GM12878 (cell line): ENCODE data around the gene PLXNC1. TPM values are rescaled to one million over a fixed set of nuclear protein-coding genes. Genes with fewer than 3 reads are reported as not detected.
A peak's percentile ranks its signal among the peaks of the same experiment; 100 is the strongest.

Experiments used
- ATF7 ChIP-seq: fragments of 450-650 bp; IDR thresholded peaks from 2 replicates; pipeline ENCODE4 v1.6.1; 2016; ENCODE audit warnings: low read depth, mild to moderate bottlenecking
- DPF2 ChIP-seq: fragments of 450-650 bp; IDR thresholded peaks from 2 replicates; pipeline ENCODE4 v1.6.1; 2017; ENCODE audit warnings: mild to moderate bottlenecking
- FOXK2 ChIP-seq: fragments of 450-650 bp; IDR thresholded peaks from 2 replicates; pipeline ENCODE4 v1.6.1; 2017; ENCODE audit warnings: mild to moderate bottlenecking, moderate library complexity
- FOXM1 ChIP-seq: IDR thresholded peaks from 2 replicates; pipeline ENCODE4 v1.6.1; 2012; ENCODE audit warnings: low read depth, mild to moderate bottlenecking, inconsistent platforms, low read length, moderate library complexity
- GABPA ChIP-seq: IDR thresholded peaks from 2 replicates; pipeline ENCODE4 v1.6.1; 2014; ENCODE audit warnings: antibody characterized with exemption, low read depth, mild to moderate bottlenecking, inconsistent platforms
- HDAC6 ChIP-seq: fragments of 200-600 bp; sonication (generic); IDR thresholded peaks from one replicate; pipeline ENCODE4 v1.8.0; 2017; ENCODE audit warnings: antibody characterized with exemption; ENCODE audit not compliant: unreplicated experiment
- IRF3 ChIP-seq: fragments of 450-650 bp; IDR thresholded peaks from 2 replicates; pipeline ENCODE4 v1.6.1; 2014; ENCODE audit warnings: mild to moderate bottlenecking
- IRF5 ChIP-seq: fragments of 450-650 bp; IDR thresholded peaks from 2 replicates; pipeline ENCODE4 v1.6.1; 2017; ENCODE audit warnings: borderline replicate concordance
- MEF2A ChIP-seq: IDR thresholded peaks from 2 replicates; pipeline ENCODE4 v1.6.1; 2011; ENCODE audit warnings: low read depth, mild to moderate bottlenecking, low read length, moderate library complexity; ENCODE audit not compliant: insufficient read depth
- NR2F1 ChIP-seq: fragments of 450-650 bp; conservative IDR thresholded peaks from 2 replicates; pipeline ENCODE4 v1.6.1; 2017; ENCODE audit warnings: mild to moderate bottlenecking
- PKNOX1 ChIP-seq: fragments of 450-650 bp; IDR thresholded peaks from 2 replicates; pipeline ENCODE4 v1.6.1; 2016; ENCODE audit warnings: mild to moderate bottlenecking
- POU2F2 ChIP-seq: IDR thresholded peaks from 3 replicates; pipeline ENCODE4 v1.6.1; 2011; ENCODE audit warnings: low read depth, mild to moderate bottlenecking, low read length, borderline replicate concordance
- RAD21 ChIP-seq: IDR thresholded peaks from 2 replicates; pipeline ENCODE4 v1.6.1; 2011; ENCODE audit warnings: mild to moderate bottlenecking, low read depth, low read length, moderate library complexity; ENCODE audit not compliant: insufficient read depth
- RCOR1 ChIP-seq: conservative IDR thresholded peaks from 2 replicates; pipeline ENCODE4 v1.6.1; 2012; ENCODE audit warnings: low read depth, low read length, improper control_type of control experiment
- RELA ChIP-seq: fragments of 450-650 bp; IDR thresholded peaks from 2 replicates; pipeline ENCODE4 v1.8.0; 2014; ENCODE audit warnings: borderline replicate concordance; ENCODE audit not compliant: partially characterized antibody
- RFX5 ChIP-seq: IDR thresholded peaks from 2 replicates; pipeline ENCODE4 v1.6.1; 2011; ENCODE audit warnings: low read depth, low read length, improper control_type of control experiment
- SREBF1 ChIP-seq: IDR thresholded peaks from 2 replicates; pipeline ENCODE4 v1.6.1; 2012; ENCODE audit warnings: mild to moderate bottlenecking, low read length
- STAT1 ChIP-seq: fragments of 450-650 bp; conservative IDR thresholded peaks from 2 replicates; pipeline ENCODE4 v1.6.1; 2014; ENCODE audit warnings: antibody characterized with exemption, mild to moderate bottlenecking
- STAT3 ChIP-seq: IDR thresholded peaks from 2 replicates; pipeline ENCODE4 v1.6.1; 2011; ENCODE audit warnings: low read depth, low read length, improper control_type of control experiment
- TAF1 ChIP-seq: IDR thresholded peaks from 2 replicates; pipeline ENCODE4 v1.6.1; 2011; ENCODE audit warnings: mild to moderate bottlenecking, low read depth, low read length, borderline replicate concordance
- ZBTB40 ChIP-seq: fragments of 450-650 bp; IDR thresholded peaks from 2 replicates; pipeline ENCODE4 v1.6.1; 2016; ENCODE audit warnings: mild to moderate bottlenecking, moderate library complexity, borderline replicate concordance
- ZNF207 ChIP-seq: fragments of 450-650 bp; IDR thresholded peaks from 2 replicates; pipeline ENCODE4 v1.6.1; 2014; ENCODE audit warnings: antibody characterized with exemption, mild to moderate bottlenecking, borderline replicate concordance
- ZSCAN29 ChIP-seq: fragments of 450-650 bp; IDR thresholded peaks from 2 replicates; pipeline ENCODE4 v1.6.1; 2017; ENCODE audit warnings: mild to moderate bottlenecking, moderate library complexity
- ZZZ3 ChIP-seq: IDR thresholded peaks from 2 replicates; pipeline ENCODE4 v1.6.1; 2011; ENCODE audit warnings: low read depth; ENCODE audit not compliant: control insufficient read depth, insufficient read length
- polyA plus RNA-seq, 11 experiments: library from polyadenylated mRNA; depleted of rRNA in 4 of 11; unstranded in 6 of 11; stranded (reverse) in 5 of 11; fragments of >200 nt; fragmentation: Nextera tagmentation in 4 of 11; fragmentation: Illumina TruSeq in 1 of 11; extraction: Ambion mirVana in 4 of 11; extraction: Trizol in 1 of 11; gene quantifications; 1 replicate in 1 of 11; 2 replicates in 10 of 11; pipeline versions ENCODE4 v1.2.1 to v1.2.3, GENCODE V29; 2011 to 2016; ENCODE audit warnings: inconsistent platforms in 2 of 11, missing spikeins in 2 of 11, low read depth in 1 of 11
- total RNA-seq, 4 experiments: library from RNA; depleted of rRNA in 3 of 4; stranded (reverse); fragments of >200 nt in 3 of 4; fragmentation: Illumina TruSeq in 1 of 4; extraction: Trizol in 1 of 4; gene quantifications; 2 replicates each; pipeline versions ENCODE4 v1.2.1 to v1.2.3, GENCODE V29; 2013 to 2021

PLXNC1 gene
- total and polyA plus RNA-seq, 10 of the 15 experiments (the other 5 are each of a cell fraction or from before 2014, with no cell fraction given) = 5.2 to 41.2 (median 24.6) TPM

- TF ChIP-seq ZBTB40 (no peak), ZSCAN29 (no peak), GABPA (no peak), ZZZ3 (no peak), ATF7 (peak; percentile 24; the same call in 1 of the 2 replicates), RFX5 (no peak), SREBF1 (no peak), PKNOX1 (peak; percentile 45; the same call in 1 of the 2 replicates), NR2F1 (no peak), POU2F2 (no peak), RAD21 (peak; percentile 83), RELA (no peak), MEF2A (no peak), IRF3 (no peak), FOXK2 (no peak), IRF5 (no peak), ZNF207 (no peak), STAT1 (no peak), FOXM1 (no peak), RCOR1 (no peak), TAF1 (no peak), DPF2 (no peak), STAT3 (0 out of 2 replicates have a peak, but pooled peaks have one; percentile 35), HDAC6 (no peak)
Measured at GRCh38 chr12:94133964-94134795, 14.2 kb upstream of the PLXNC1 start (continued).
